Breast epithelium (tissue), 4 donors: ENCODE results near the gene TYSND1. TPM values are rescaled to one million over a fixed set of nuclear protein-coding genes. Genes with fewer than 3 reads are reported as not detected.

Experiments used
- DNase-seq, 2 donors: peaks; one replicate each; pipeline ENCODE4 v3.0.0-alpha.2; 2019; ENCODE audit warnings: low spot score in 2 of 2
- H3K27ac ChIP-seq, 2 donors: fragments of 200-600 bp; sonication (generic) in 1 of 2; one replicate each; pipeline ENCODE4 v1.5.1; 2016 to 2019; ENCODE audit warnings: mild to moderate bottlenecking in 1 of 2
- H3K27me3 ChIP-seq, 2 donors: fragments of 200-600 bp; sonication (generic) in 1 of 2; one replicate each; pipeline versions ENCODE4 v1.5.1 to v1.6.0; 2017 to 2019; ENCODE audit warnings: control low read depth in 1 of 2, mild to moderate bottlenecking in 1 of 2
- H3K36me3 ChIP-seq: fragments of 200-600 bp; one replicate; pipeline ENCODE4 v1.5.1; 2019
- H3K4me1 ChIP-seq, 2 donors: fragments of 200-600 bp; sonication (generic); one replicate each; pipeline ENCODE4 v1.5.1; 2016 to 2019; ENCODE audit warnings: control low read depth in 1 of 2
- H3K4me3 ChIP-seq, 3 donors: fragments of 200-600 bp; sonication (generic); 1 replicate in 2 of 3; 2 replicates in 1 of 3; pipeline ENCODE4 v1.5.1; 2016 to 2019; ENCODE audit warnings: mild to moderate bottlenecking in 3 of 3, moderate library complexity in 2 of 3
- H3K9me3 ChIP-seq, 2 donors: fragments of 200-600 bp; sonication (generic) in 1 of 2; one replicate each; pipeline ENCODE4 v1.5.1; 2016 to 2019; ENCODE audit warnings: control low read depth in 1 of 2
- CTCF ChIP-seq, 3 donors: fragments of 450-650 bp; IDR thresholded peaks; one replicate each; pipeline ENCODE4 v1.5.1; 2016 to 2017; ENCODE audit warnings: antibody characterized with exemption in 3 of 3, mild to moderate bottlenecking in 3 of 3, moderate library complexity in 3 of 3
- POLR2A ChIP-seq: fragments of 450-650 bp; IDR thresholded peaks from one replicate; pipeline ENCODE4 v1.6.1; 2016; ENCODE audit warnings: antibody characterized with exemption, mild to moderate bottlenecking, moderate library complexity
- POLR2AphosphoS5 ChIP-seq, 3 donors: sonication (generic); formaldehyde crosslinking; IDR thresholded peaks; one replicate each; pipeline ENCODE4 v1.6.1; 2017; ENCODE audit warnings: antibody characterized with exemption in 3 of 3
- intact Hi-C: fragments of 100-400 bp; cut with DNase I; formaldehyde crosslinking; loops from one replicate; pipeline ENCODE4 v1.15.1; 2023; ENCODE audit warnings: low total_unique reads
- total RNA-seq, 3 donors: library from RNA; depleted of rRNA; stranded (reverse); fragments of >200 nt; gene quantifications; one replicate each; pipeline ENCODE4 v1.1.0, GENCODE V29; 2016

Gene TYSND1
- total RNA-seq, 3 donors from 2014 or later = 12.5 to 19.9 (median 19.7) TPM

DNA sequence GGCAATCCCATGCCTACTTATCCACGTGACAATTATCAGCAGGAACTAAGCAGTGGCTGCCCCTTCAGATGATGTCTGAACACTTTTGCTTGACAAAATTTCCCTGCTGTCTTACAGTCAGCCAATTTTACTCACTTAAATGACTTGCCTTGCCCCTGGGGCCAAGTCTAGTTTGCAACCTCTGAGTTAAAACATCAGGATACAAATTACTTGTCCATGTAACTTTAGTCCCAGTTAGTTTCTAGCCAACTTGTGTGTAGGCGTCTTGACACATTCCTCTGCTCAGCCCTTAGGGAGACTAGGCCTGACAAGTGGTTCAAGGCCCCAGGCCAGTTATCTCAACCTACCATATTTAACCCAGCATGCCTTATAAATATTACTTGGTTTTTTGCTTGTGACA lies 11.6 kb upstream of the TYSND1 start:
- DNase-seq = no peak
- H3K4me1 ChIP-seq = peaks cover 0 to 3% of the 10 kb centered on the region in 2 donors
- H3K4me3 ChIP-seq = no peak overlapping the region
- no peaks in the 10 kb centered on the region for H3K27me3 ChIP-seq
- H3K9me3 ChIP-seq = no peaks in the 10 kb centered on the region
- H3K36me3 ChIP-seq = no peaks in the 10 kb centered on the region
- TF ChIP-seq POLR2A (no peak), CTCF (IDR thresholded peaks at IDR 0.05) (no peak), POLR2AphosphoS5 (IDR thresholded peaks at IDR 0.05) (no peak)
- intact Hi-C loops = no loop called here
- H3K27ac ChIP-seq = no peak overlapping the region

GRCh38 chr10:70155255-70155838 lies 8.8 kb upstream of the TYSND1 start:
- H3K36me3 ChIP-seq = no peaks in the 10 kb centered on the region
- no peaks in the 10 kb centered on the region for H3K4me1 ChIP-seq
- TF ChIP-seq POLR2A = no peak
- TF ChIP-seq CTCF (IDR thresholded peaks at IDR 0.05) = no peak
- no peak for TF ChIP-seq POLR2AphosphoS5 (IDR thresholded peaks at IDR 0.05)
- no peaks in the 10 kb centered on the region for H3K27me3 ChIP-seq
- no peak overlapping the region for H3K27ac ChIP-seq
- H3K4me3 ChIP-seq = no peak overlapping the region
- H3K9me3 ChIP-seq = no peaks in the 10 kb centered on the region
- intact Hi-C loops = no loop called here
- DNase-seq = no peak

DNA sequence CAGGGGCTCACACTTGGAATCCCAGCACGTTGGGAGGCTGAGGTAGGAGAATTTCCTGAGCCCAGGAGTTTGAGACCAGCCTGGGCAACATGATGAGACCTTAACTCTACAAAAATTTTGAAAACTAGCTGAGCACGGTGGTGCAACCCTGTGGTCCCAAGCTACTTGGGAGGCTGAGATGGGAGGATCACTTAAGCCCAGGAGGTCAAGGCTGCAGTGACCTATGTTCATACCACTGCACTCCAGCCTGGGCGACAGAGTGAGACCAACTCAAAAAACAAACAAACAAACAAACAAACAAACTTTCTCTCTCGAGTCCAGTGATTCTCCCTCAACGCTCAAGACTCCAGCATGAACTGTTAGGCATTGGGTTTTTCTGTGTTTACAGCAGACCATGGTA lies 2.0 kb upstream of the TYSND1 start:
- H3K9me3 ChIP-seq = no peaks in the 10 kb centered on the region

DNA sequence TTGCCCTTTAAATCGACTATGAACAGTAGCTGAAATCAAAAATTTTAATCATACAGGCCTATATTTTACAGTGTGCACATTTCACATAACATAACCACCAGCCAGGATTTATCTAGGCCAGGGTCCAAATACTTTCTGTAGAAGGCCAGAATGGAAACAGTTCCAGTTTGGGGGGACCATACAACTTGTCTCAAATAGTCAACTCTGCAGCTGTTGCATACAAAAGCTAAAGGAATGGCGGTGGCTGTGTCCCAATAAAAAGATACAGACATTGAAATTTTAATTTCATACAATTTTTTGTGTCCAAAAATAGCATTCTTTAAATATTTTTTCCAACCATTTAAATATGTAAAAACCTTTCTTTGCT lies 742 bp upstream of the TYSND1 start:
- Histone ChIP-seq H3K4me1 (peaks cover 0 to 5% of the 10 kb centered on the region in 2 donors), H3K36me3 (no peaks in the 10 kb centered on the region), H3K4me3 (peak overlapping the region in 1 of 3 donors; percentile 75), H3K27ac (peak overlapping the region; percentile 85 to 94), H3K27me3 (no peaks in the 10 kb centered on the region), H3K9me3 (no peaks in the 10 kb centered on the region)
- TF ChIP-seq POLR2A = no peak
- TF ChIP-seq CTCF (IDR thresholded peaks at IDR 0.05) = no peak
- no peak for TF ChIP-seq POLR2AphosphoS5 (IDR thresholded peaks at IDR 0.05)
- intact Hi-C loops = no loop called here
- no peak for DNase-seq

More for the DNA sequence above, 2.0 kb upstream of the TYSND1 start:
- Histone ChIP-seq H3K27ac (no peak overlapping the region), H3K4me3 (no peak overlapping the region), H3K4me1 (peaks cover 0 to 5% of the 10 kb centered on the region in 2 donors), H3K27me3 (no peaks in the 10 kb centered on the region), H3K36me3 (no peaks in the 10 kb centered on the region)
- intact Hi-C loops = no loop called here
- TF ChIP-seq POLR2A (no peak), CTCF (IDR thresholded peaks at IDR 0.05) (no peak), POLR2AphosphoS5 (IDR thresholded peaks at IDR 0.05) (no peak)
- DNase-seq = no peak

DNA sequence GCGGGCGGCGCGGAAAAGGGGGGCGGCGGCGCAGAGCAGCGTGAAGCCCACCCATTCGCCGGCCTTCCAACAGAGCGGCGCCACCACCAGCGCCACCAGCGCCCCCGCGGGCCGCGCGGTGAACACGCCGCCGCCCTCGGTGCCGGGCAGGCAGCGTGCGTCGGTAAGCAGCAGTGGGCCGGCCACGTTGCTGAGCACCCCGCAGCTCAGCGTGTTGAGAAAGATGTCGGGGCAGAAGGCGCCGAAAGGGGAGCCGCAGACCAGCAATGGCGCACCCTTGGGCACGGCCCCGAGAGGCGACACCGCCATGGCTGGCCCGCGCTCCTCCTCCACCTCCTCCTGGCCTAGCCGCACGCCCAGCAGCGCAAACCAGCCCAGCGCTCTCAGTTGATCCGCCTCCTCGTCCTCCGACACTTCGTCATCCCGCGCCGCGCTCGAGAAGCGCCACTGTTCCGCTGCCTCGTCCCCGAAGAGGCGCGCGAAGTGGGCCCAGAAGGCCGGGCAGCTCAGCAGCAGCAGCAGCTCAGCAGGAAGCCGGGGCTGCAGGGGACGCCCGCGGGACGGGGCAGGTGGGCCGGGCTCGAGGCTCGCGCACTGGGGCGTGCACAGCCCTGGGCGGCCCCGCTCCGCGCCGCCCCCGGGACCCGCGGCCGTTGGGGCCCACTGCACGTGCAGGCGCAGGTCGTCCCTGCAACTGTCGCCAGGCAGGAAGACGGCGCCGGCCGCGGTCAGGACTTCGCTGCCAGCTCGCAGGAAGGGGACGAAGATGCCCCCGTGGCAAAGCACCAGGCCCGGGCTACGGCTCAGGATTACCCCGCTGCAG lies 623 bp downstream of the TYSND1 start:
- DNase-seq = peak; percentile 39 to 63
- Histone ChIP-seq H3K9me3 (no peaks in the 10 kb centered on the region), H3K4me1 (peaks cover 0 to 5% of the 10 kb centered on the region in 2 donors), H3K27ac (peak overlapping the region; percentile 85 to 94), H3K4me3 (peak overlapping the region; percentile 70 to 96 (median 75)), H3K36me3 (no peaks in the 10 kb centered on the region), H3K27me3 (no peaks in the 10 kb centered on the region)
- peak in 2 of 3 donors; percentile 11 to 45 for TF ChIP-seq POLR2AphosphoS5 (IDR thresholded peaks at IDR 0.05)
- no peak for TF ChIP-seq POLR2A
- peak; percentile 25 to 48 (median 29) for TF ChIP-seq CTCF (IDR thresholded peaks at IDR 0.05)
- intact Hi-C loops = no loop called here
